Left lung (tissue), 10 donors: ENCODE results near the gene MED13. TPM values are rescaled to one million over a fixed set of nuclear protein-coding genes. Genes with fewer than 3 reads are reported as not detected.
"Not testable (repeated sequence)": the region's sequence is repeated elsewhere in the genome, so short reads cannot be mapped to it uniquely, and the experiment has no call there.

Experiments
- ATAC-seq: fragments of 200-7000 bp; cut with Tn5 transposase; one replicate; pipeline ENCODE4 v1.9.1; 2020; ENCODE audit warnings: moderate library complexity
- DNase-seq, 4 donors: peaks; one replicate each; pipeline ENCODE4 v3.0.0-alpha.2; 2013 to 2020
- H3K27ac ChIP-seq, 2 donors: fragments of 200-600 bp; sonication (generic) in 1 of 2; one replicate each; pipeline versions ENCODE4 v1.5.0 to v1.8.0; 2020 to 2021
- H3K27me3 ChIP-seq, 2 donors: fragments of 200-600 bp; sonication (generic) in 1 of 2; one replicate each; pipeline versions ENCODE4 v1.5.0 to v1.8.0; 2020 to 2021
- H3K36me3 ChIP-seq, 2 donors: fragments of 200-600 bp; sonication (generic) in 1 of 2; one replicate each; pipeline versions ENCODE4 v1.5.0 to v1.8.0; 2020 to 2021
- H3K4me1 ChIP-seq, 2 donors: fragments of 200-600 bp; one replicate each; pipeline ENCODE4 v1.8.0; 2021
- H3K4me3 ChIP-seq, 2 donors: fragments of 200-600 bp; sonication (generic) in 1 of 2; one replicate each; pipeline versions ENCODE4 v1.5.0 to v1.8.0; 2020 to 2021; ENCODE audit warnings: mild to moderate bottlenecking in 1 of 2
- H3K9me3 ChIP-seq, 2 donors: fragments of 200-600 bp; sonication (generic) in 1 of 2; one replicate each; pipeline versions ENCODE4 v1.5.0 to v1.8.0; 2020 to 2021
- CTCF ChIP-seq, 2 donors: fragments of 200-600 bp; sonication (generic) in 1 of 2; IDR thresholded peaks; one replicate each; pipeline versions ENCODE4 v1.5.0 to v1.8.0; 2021; ENCODE audit warnings: antibody characterized with exemption in 2 of 2
- intact Hi-C, 2 donors: fragments of 100-400 bp; cut with DNase I; formaldehyde crosslinking; loops; one replicate each; pipeline versions ENCODE4 v1.11.2 to v1.14.2; 2022
- polyA plus RNA-seq, 6 donors: library from polyadenylated mRNA; unstranded; fragments of 120-200 nt; gene quantifications; one replicate each; pipeline ENCODE4 v1.2.1, GENCODE V29; 2013; ENCODE audit not compliant: insufficient read length in 6 of 6
- total RNA-seq, 2 donors: library from RNA; stranded (reverse); fragmentation: NEBNext Ultra II Directional; extraction: Animal tissue kit (Norgen Biotek cat#: 25700); gene quantifications; one replicate each; pipeline ENCODE4 v1.2.1, GENCODE V29; 2021
- donor health status: DM: no; HTN: yes; CAD: no.
- donor health status: DM: no; HTN: no; CAD: no.

Gene MED13
- total and polyA plus RNA-seq, 8 donors = 51.1 to 65.1 (median 53.5) TPM

- Histone ChIP-seq H3K4me1 (no peaks in the 10 kb centered on the region), H3K9me3 (no peaks in the 10 kb centered on the region), H3K4me3 (no peak overlapping the region), H3K36me3 (peaks cover 0 to 92% of the 10 kb centered on the region in 2 donors), H3K27ac (no peak overlapping the region), H3K27me3 (no peaks in the 10 kb centered on the region)
- ATAC-seq (no peak), DNase-seq (no peak)
- intact Hi-C loops = no loop called here
- no peak for TF ChIP-seq CTCF (IDR thresholded peaks at IDR 0.05)
Measured at GRCh38 chr17:61895391-61895790, 169.7 kb downstream of the MED13 start.

- peaks cover 0 to 92% of the 10 kb centered on the region in 2 donors for H3K36me3 ChIP-seq
- H3K27ac ChIP-seq, H3K4me1 ChIP-seq, ATAC-seq, H3K9me3 ChIP-seq, DNase-seq, intact Hi-C loops, H3K4me3 ChIP-seq, H3K27me3 ChIP-seq: not testable (repeated sequence)
Measured at GRCh38 chr17:61894310-61894709, 170.8 kb downstream of the MED13 start.

Other genes starting within 250 kb of the MED13 start
- gene BRIP1, start 201.8 kb downstream of the MED13 start, total RNA-seq = 1 to 10 TPM; 3.4 to 3.7 TPM
- 10 to 100 TPM; 10.8 to 18.1 (median 13.8) TPM for gene BRIP1, start 201.8 kb downstream of the MED13 start, polyA plus RNA-seq
- gene INTS2, start 137.3 kb downstream of the MED13 start, total RNA-seq = 10 to 100 TPM; 11.3 to 12.5 TPM
- gene INTS2, start 137.3 kb downstream of the MED13 start, polyA plus RNA-seq = 10 to 100 TPM; 11.9 to 14.8 (median 12.6) TPM